NCI-H460 (cell line): Measurements from ENCODE around the gene OVOL1. TPM values are rescaled to one million over a fixed set of nuclear protein-coding genes. Genes with fewer than 3 reads are reported as not detected.
A peak's percentile ranks its signal among the peaks of the same experiment; 100 is the strongest.
"Not testable (repeated sequence)": the region's sequence is repeated elsewhere in the genome, so short reads cannot be mapped to it uniquely, and the experiment has no call there.

ENCODE experiments used
- DNase-seq: peaks from one replicate; pipeline ENCODE4 v3.0.0-alpha.2; 2016; ENCODE audit warnings: low read depth; ENCODE audit errors: extremely low read depth
- polyA plus RNA-seq: library from polyadenylated mRNA; depleted of rRNA; stranded (reverse); fragments of >200 nt; gene quantifications from 2 replicates; pipeline ENCODE4 v1.2.3, GENCODE V29; 2014; cell fraction: nucleus; rRNA removed
- total RNA-seq: library from RNA; depleted of rRNA; stranded (reverse); fragments of >200 nt; shearing (Covaris generic); gene quantifications from 2 replicates; pipeline ENCODE4 v1.2.3, GENCODE V29; 2014; rRNA removed

OVOL1 gene
- not detected in 2 replicates for total RNA-seq
- not detected in 2 replicates for polyA plus RNA-seq

- no peak for DNase-seq
Observed at GRCh38 chr11:65786786-65787636, at the start of gene OVOL1. TSS of gene OVOL1 (plus strand) at chr11:65787063. CDS start at chr11:65787374, 311 bp downstream.

GRCh38 chr11:65739022-65739421, 47.8 kb upstream of the OVOL1 start:
- DNase-seq = no peak

- no peak for DNase-seq
Observed at GRCh38 chr11:65741185-65741584, 45.7 kb upstream of the OVOL1 start.

GRCh38 chr11:65742353-65742752, 44.5 kb upstream of the OVOL1 start:
- no peak for DNase-seq

DNA sequence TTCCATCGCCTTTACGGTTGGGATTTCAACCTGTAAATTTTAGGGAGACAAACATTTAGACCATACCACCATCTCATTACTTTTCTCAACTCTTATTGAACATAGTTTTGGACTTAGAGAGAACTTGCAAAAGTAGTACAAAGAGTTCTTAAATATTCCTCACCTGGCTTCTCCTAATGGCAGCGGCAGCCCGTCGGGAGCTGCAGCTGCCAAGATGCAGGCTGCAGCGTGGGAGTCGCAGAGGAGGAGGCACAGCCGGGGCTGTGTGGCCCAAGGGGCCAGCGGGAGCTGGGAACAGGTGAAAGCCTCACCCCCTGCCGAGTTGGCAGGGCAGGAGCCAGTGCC, 43.2 kb upstream of the OVOL1 start:
- DNase-seq = no peak

DNA sequence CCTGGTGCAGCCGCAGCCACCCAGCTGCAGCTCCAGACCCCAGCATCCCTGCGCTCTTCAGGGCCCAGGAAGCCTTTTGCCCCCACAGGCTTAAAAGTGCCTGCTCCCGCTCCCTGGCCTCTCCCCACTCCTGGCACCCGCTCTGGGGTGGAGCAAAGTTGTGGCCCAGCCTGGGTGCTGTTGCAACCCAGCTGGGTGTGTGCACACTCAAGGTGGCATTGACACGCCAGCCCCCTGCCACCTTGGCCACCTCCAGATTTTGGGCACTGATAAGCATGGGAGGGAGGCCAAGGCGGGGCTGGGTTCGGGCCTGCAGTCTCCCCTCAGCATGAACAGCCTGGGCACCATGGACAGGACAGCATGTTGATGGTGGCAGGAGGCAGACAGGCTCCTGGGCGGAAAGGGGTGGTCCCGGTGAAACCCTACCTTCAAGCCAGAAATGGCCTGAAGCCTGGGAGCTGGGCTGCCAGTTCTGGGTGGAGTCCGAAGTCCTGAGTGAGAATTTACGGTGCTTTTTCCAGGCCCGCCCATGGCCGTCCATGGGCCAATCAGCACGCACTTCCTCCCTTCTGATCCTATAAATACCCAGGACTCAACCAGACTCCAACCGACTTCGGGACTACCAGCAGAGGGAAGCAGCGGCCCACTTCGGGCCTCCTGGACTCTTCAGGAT, 42.7 kb upstream of the OVOL1 start:
- peak; percentile 46 for DNase-seq

DNA sequence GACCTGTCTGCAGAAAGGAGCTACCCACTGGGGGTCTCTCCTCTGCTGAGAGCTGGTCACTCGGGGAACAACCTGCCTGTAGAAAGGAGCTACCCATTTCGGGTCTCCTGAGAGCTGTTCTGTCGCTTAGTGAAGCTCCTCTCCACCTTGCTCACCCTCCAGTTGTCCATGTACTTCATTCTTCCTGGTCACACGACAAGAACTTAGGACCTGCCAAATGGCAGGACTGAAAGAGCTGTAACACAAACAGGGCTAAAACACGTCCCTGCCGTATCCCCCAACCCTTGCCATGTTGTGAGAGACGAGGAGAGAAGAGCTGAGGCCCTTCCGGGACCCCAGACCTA, 42.2 kb upstream of the OVOL1 start:
- no peak for DNase-seq

DNA sequence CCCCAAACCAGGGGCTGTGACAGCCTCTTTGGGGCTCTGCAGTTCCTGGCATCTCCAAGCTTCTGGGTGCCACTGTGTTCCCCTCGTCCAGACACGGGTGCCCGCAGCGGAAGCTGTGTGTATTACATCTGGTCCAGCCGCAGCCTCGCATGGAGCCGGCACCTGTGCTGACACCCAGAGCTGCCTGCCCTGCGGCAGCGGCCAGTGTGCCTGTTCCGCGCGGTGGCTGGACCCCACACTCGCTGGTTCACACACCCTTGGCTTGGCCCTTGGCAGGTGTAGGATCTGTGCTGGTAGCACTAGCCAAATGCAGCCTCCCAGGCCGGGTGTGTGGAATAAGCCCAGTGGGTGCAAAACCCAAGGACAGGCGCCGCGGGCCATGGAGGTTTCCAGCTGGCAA, 41.8 kb upstream of the OVOL1 start:
- no peak for DNase-seq

- not testable (repeated sequence) for DNase-seq
Observed at GRCh38 chr11:65762169-65762568, 24.7 kb upstream of the OVOL1 start.

DNA sequence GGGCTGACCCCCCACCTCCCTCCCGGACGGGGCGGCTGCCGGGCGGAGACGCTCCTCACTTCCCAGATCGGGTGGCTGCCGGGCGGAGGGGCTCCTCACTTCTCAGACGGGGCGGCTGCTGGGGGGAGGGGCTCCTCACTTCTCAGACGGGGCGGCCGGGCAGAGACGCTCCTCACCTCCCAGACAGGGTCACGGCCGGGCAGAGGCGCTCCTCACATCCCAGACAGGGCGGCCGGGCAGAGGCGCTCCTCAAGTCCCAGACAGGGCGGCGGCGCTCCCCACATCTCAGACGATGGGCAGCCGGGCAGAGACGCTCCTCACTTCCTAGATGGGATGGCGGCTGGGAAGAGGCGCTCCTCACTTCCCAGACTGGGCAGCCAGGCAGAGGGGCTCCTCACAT, 24.0 kb upstream of the OVOL1 start:
- DNase-seq = not testable (repeated sequence)

DNA sequence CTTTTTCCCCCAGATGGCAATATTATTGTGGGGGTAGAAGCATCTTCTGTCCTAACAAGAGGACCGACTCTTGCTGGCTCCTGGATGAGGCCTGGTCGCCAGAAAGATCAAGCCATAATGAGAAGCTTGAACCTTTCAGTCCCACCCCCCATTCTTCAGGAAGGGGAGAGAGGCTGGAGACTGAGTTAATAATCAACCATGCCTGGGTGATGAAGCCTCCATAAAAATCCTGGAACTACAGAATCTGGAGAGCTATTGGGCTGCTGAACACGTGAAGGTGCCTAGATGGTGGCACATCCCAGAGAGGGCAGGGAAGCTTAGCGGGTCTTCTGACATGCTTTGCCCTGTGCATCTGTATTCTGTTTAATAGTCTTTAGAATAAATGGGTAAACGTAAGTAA, 22.4 kb upstream of the OVOL1 start:
- DNase-seq = no peak

DNA sequence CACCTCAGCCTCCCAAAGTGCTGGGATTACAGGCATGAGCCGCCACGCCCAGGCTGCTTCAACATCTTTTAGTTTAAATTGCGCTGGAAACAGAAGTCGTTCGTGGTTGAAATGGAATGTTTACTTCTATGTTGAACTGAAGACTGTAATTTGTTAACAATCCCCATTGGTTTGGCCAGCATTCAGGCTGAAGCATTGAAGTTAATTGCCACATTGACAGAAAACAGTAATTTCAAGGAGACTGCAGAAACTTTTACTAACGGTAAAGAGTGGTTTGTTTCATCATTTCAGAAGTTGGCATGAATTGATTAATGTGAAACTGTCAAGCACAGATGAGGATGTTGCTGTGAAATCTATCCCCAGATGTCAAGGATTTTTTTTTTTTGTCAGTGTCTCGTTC, 20.3 kb upstream of the OVOL1 start:
- no peak for DNase-seq

DNA sequence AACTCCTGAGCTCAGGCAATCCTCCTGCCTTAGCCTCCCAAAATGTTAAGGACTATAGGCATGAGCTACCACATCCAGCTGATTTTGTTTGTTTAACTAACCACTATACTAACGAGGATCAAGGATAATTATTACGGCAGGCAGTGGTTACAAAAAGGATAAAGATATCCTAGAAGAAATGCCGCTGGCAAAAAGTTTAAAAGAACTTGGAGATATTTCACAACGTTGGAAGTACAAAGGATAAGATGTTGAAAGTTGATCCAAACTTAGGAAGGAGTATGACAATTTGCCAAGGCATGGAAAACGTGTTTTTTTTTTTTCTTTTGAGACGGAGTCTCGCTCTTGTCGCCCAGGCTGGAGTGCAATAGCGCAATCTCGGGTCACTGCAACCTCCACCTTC, 19.5 kb upstream of the OVOL1 start:
- DNase-seq = no peak

GRCh38 chr11:65767806-65768205, 19.1 kb upstream of the OVOL1 start:
- DNase-seq = not testable (repeated sequence)

DNA sequence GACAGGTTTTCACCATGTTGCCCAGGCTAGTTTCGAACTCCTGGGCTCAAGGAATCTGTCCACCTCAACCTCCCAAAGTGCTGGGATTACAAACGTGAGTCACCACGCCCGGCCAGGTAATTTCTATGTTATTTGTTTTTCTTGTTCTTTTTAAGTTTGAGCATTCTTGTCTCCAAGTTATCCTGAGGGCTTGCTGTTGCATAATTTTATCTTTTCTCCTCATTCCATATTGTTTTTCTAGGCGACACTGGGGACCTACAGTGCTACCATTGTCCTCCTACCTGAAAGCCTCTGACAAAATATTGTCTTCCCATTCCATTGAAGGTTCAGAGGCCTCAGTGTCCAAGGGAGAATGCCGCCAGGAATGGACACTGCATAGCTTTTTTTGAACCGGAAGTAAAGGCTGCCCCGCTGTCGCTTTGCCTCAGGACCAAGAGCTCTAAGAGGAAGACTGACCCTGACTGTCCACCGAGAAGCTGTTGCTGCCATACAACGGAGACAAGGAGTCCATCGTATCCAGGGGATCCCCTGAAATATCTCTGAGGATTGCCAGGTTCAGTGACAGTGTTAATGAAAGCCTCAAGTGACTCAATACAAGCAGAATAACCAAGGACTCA, 15.8 kb upstream of the OVOL1 start:
- DNase-seq = no peak

DNA sequence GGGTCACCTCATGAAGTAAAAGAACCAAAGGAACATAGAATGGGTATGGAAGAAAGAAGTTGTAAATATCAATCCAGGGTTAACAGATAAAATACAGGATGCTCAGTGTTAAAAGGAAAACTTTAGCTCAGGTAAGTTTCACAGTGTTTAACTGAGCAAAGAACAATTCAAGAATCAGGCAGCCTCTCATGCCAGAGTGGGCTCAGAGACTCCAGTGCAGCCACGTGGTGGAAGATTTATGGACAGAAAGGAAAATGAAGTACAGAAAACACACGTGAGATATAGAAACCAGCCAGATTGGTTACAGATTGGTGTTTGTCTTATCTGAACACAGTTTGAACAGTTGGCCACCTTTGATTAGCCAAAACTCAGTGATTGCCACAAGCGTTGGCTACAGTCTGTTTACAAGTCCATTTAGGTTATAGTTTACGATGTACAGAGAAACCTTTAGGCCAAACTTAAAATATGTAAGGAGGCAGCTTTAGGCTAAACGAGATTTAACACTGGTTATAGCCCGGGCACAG, 15.2 kb upstream of the OVOL1 start:
- no peak for DNase-seq

- DNase-seq = no peak
Observed at GRCh38 chr11:65773784-65774411, 13.0 kb upstream of the OVOL1 start.

DNA sequence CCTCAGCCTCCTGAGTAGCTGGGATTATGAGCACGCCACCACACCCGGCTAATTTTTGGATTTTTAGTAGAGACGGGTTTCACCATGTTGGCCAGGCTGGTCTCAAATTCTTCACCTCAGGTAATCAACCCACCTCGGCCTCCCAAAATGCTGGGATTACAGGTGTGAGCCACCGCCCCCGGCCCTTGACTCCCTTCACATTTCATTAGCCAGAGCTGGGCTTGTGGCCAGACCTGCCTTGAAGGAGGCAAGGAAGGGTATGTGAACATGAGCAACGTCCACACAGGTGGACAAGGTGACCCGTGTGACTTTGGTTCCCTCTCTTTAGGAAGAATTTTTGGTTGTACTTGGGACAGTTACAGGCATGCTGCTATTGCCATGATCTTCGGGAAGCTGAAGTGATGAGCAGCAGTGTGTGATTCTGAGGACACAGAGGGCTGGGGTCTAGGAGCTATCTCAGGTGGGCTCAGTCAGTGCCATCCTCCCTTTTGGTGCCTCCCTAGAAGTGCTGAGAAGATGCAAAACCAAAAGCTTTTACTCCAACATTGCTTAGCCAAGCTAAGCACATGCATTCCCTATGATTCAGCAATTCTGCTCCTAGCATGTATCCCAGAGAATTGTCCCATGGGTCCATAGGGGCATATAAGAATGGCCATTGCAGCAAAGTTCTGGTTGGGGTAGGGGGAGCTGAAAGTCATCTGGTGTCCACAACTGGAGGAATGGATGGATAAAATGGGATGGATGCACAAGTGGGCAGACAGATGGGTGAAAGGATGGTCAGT, 12.1 kb upstream of the OVOL1 start:
- DNase-seq = no peak

DNA sequence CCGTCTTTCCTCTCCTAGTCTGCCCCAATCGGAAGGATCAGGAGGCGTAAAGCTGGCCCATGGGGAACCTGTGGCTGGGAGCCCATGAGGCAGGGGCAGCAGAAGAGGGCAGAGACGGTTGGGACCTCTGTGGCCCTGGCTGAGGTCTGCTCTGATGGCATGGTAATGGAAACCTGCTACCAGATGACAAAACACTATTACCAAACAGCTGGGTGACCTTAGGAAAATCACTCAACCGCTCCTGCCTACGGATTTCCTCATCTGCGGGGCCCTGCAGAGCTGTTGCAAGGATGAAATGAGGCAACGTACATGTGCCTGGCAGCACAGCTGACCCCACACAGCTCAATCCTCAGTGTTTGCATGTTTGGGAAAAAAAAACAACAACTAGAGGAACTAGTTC, 10.7 kb upstream of the OVOL1 start:
- no peak for DNase-seq

GRCh38 chr11:65776710-65777141, 10.1 kb upstream of the OVOL1 start:
- DNase-seq = no peak
